ENCODE data around the gene GPHB5. TPM values are rescaled to one million over a fixed set of nuclear protein-coding genes. Genes with fewer than 3 reads are reported as not detected.

GPHB5 gene
- total RNA-seq, 2 experiments from 2014 or later: not detected

- H3K9me2 ChIP-seq (ENCODE audit: insufficient read depth, low read length): no peaks in the 10 kb centered on the region
- H4K20me1 ChIP-seq (ENCODE audit: insufficient read depth, low read length): no peaks in the 10 kb centered on the region
- intact Hi-C loops (cut with micrococcal nuclease; ENCODE audit: unreplicated experiment): no loop called here
- H3K36me3 ChIP-seq (ENCODE audit: insufficient read depth, low read length): no peaks in the 10 kb centered on the region
- no peak overlapping the region for H3K4me2 ChIP-seq (ENCODE audit: low read length)
- no peaks in the 10 kb centered on the region for H3K79me2 ChIP-seq (ENCODE audit: insufficient read depth, low read depth, low read length)
- POLR2A ChIA-PET: no interaction called here
- no peak for DNase-seq (ENCODE audit: low spot score)
- CTCF ChIA-PET (ENCODE audit: unreplicated experiment): no interaction called here
- H3K9me3 ChIP-seq (ENCODE audit: low read length): no peaks in the 10 kb centered on the region
- no peak overlapping the region for H3K27ac ChIP-seq (ENCODE audit: low read depth, low read length, poor library complexity, severe bottlenecking)
- no peak overlapping the region for H2AFZ ChIP-seq (ENCODE audit: low read length)
- BruUV-seq (replicated peaks): no TSS peak
- H3K4me1 ChIP-seq (ENCODE audit: insufficient read depth, low read length, poor library complexity, severe bottlenecking): no peaks in the 10 kb centered on the region
- no peak overlapping the region for H3K4me3 ChIP-seq (ENCODE audit: low read depth, low read length, poor library complexity, severe bottlenecking)
- no peak for TF ChIP-seq CTCF (conservative IDR thresholded peaks at IDR 0.05; ENCODE audit: low read length)
- TF ChIP-seq EZH2phosphoT487 (IDR thresholded peaks at IDR 0.05; ENCODE audit: borderline replicate concordance, low read depth, low read length): no peak
These were observed 29.9 kb downstream of the GPHB5 start for GRCh38 chr14:63288853-63289252.

GRCh38 chr14:63287666-63288483 is 30.9 kb downstream of the GPHB5 start:
- Histone ChIP-seq H3K9me3 (ENCODE audit: low read length) (no peaks in the 10 kb centered on the region), H3K36me3 (ENCODE audit: insufficient read depth, low read length) (no peaks in the 10 kb centered on the region), H3K4me2 (ENCODE audit: low read length) (no peak overlapping the region), H3K4me3 (ENCODE audit: low read depth, low read length, poor library complexity, severe bottlenecking) (no peak overlapping the region), H2AFZ (ENCODE audit: low read length) (no peak overlapping the region), H4K20me1 (ENCODE audit: insufficient read depth, low read length) (no peaks in the 10 kb centered on the region), H3K4me1 (ENCODE audit: insufficient read depth, low read length, poor library complexity, severe bottlenecking) (no peaks in the 10 kb centered on the region), H3K27ac (ENCODE audit: low read depth, low read length, poor library complexity, severe bottlenecking) (no peak overlapping the region), H3K79me2 (ENCODE audit: insufficient read depth, low read depth, low read length) (no peaks in the 10 kb centered on the region), H3K9me2 (ENCODE audit: insufficient read depth, low read length) (no peaks in the 10 kb centered on the region)
- CTCF ChIA-PET (ENCODE audit: unreplicated experiment): no interaction called here
- no TSS peak for BruUV-seq (replicated peaks)
- no peak for DNase-seq (ENCODE audit: low spot score)
- intact Hi-C loops (cut with micrococcal nuclease; ENCODE audit: unreplicated experiment): no loop called here
- TF ChIP-seq CTCF (conservative IDR thresholded peaks at IDR 0.05; ENCODE audit: low read length): no peak
- no peak for TF ChIP-seq EZH2phosphoT487 (IDR thresholded peaks at IDR 0.05; ENCODE audit: borderline replicate concordance, low read depth, low read length)
- POLR2A ChIA-PET: interaction anchor here (0.5 to 0.7 kb wide), 3 partner anchors 212 to 1541 kb away, joined by 3 to 4 read pairs (median 3); no protein-coding TSS in a partner anchor

- TF ChIP-seq CTCF (conservative IDR thresholded peaks at IDR 0.05; ENCODE audit: low read length): no peak
- TF ChIP-seq EZH2phosphoT487 (IDR thresholded peaks at IDR 0.05; ENCODE audit: borderline replicate concordance, low read depth, low read length): no peak
- H2AFZ ChIP-seq (ENCODE audit: low read length): no peak overlapping the region
- intact Hi-C loops (cut with micrococcal nuclease; ENCODE audit: unreplicated experiment): no loop called here
- POLR2A ChIA-PET: no interaction called here
- no peaks in the 10 kb centered on the region for H4K20me1 ChIP-seq (ENCODE audit: insufficient read depth, low read length)
- no peak overlapping the region for H3K4me2 ChIP-seq (ENCODE audit: low read length)
- BruUV-seq (replicated peaks): no TSS peak
- CTCF ChIA-PET (ENCODE audit: unreplicated experiment): no interaction called here
- no peak overlapping the region for H3K27ac ChIP-seq (ENCODE audit: low read depth, low read length, poor library complexity, severe bottlenecking)
- no peaks in the 10 kb centered on the region for H3K36me3 ChIP-seq (ENCODE audit: insufficient read depth, low read length)
- H3K79me2 ChIP-seq (ENCODE audit: insufficient read depth, low read depth, low read length): no peaks in the 10 kb centered on the region
- no peak overlapping the region for H3K4me3 ChIP-seq (ENCODE audit: low read depth, low read length, poor library complexity, severe bottlenecking)
- DNase-seq (ENCODE audit: low spot score): no peak
- H3K9me3 ChIP-seq (ENCODE audit: low read length): no peaks in the 10 kb centered on the region
- H3K4me1 ChIP-seq (ENCODE audit: insufficient read depth, low read length, poor library complexity, severe bottlenecking): no peaks in the 10 kb centered on the region
- H3K9me2 ChIP-seq (ENCODE audit: insufficient read depth, low read length): no peaks in the 10 kb centered on the region
These were observed 32.7 kb downstream of the GPHB5 start for GRCh38 chr14:63286071-63286470.
